Erythroblast (primary cell): ENCODE data around the gene CRYZL1.

ENCODE experiments used
- GATA1 ChIP-seq: IDR thresholded peaks from 2 replicates; pipeline ENCODE4 v1.6.1; 2011; ENCODE audit warnings: low read depth, mild to moderate bottlenecking, control low read depth, low read length, moderate library complexity
- POLR2A ChIP-seq: IDR thresholded peaks from 2 replicates; pipeline ENCODE4 v1.6.1; 2011; ENCODE audit warnings: mild to moderate bottlenecking, low read length

- TF ChIP-seq POLR2A = no peak
- TF ChIP-seq GATA1 = no peak
Measured at GRCh38 chr21:33640697-33641351, 717 bp downstream of the CRYZL1 start.
